DOHH2 (cell line): ENCODE data around the gene OPRL1.

Experiments used
- CTCF ChIP-seq: fragments of 200-600 bp; sonication (generic); IDR thresholded peaks from one replicate; pipeline ENCODE4 v1.5.1; 2014; ENCODE audit warnings: antibody characterized with exemption, mild to moderate bottlenecking, low read depth, low read length; ENCODE audit not compliant: poor library complexity, severe bottlenecking
- EZH2phosphoT487 ChIP-seq: fragments of 200-600 bp; sonication (generic); IDR thresholded peaks from 2 replicates; pipeline ENCODE4 v1.6.1; 2017; ENCODE audit warnings: borderline replicate concordance, mild to moderate bottlenecking, antibody characterized with exemption, low read length, moderate library complexity, mixed read lengths

- TF ChIP-seq CTCF (no peak), EZH2phosphoT487 (no peak)
These were observed 48.0 kb upstream of the OPRL1 start for GRCh38 chr20:64031822-64032314.
